CD4-positive, CD25-positive, alpha-beta regulatory T cell (primary cell): ENCODE results near the gene LRRC4C. TPM values are rescaled to one million over a fixed set of nuclear protein-coding genes. Genes with fewer than 3 reads are reported as not detected.
"Not testable (repeated sequence)": the region's sequence is repeated elsewhere in the genome, so short reads cannot be mapped to it uniquely, and the experiment has no call there.

Experiments
- ATAC-seq, 2 donors: fragments of 150-1000 bp; cut with Tn5 transposase; one replicate each; pipeline ENCODE4 v1.10.0; 2021; ENCODE audit warnings: low read depth in 2 of 2, moderate number of reproducible peaks in 2 of 2, moderate library complexity in 1 of 2
- DNase-seq, 3 donors: peaks; one replicate each; pipeline versions ENCODE4 v3.0.0 to v3.0.0-alpha.2; 2012 to 2022; ENCODE audit warnings: mixed read lengths in 1 of 3
- H3K27ac ChIP-seq: one replicate; pipeline ENCODE4 v1.7.0; 2013; ENCODE audit warnings: mild to moderate bottlenecking, low read length; ENCODE audit not compliant: insufficient read depth, poor library complexity, severe bottlenecking
- H3K27me3 ChIP-seq: one replicate; pipeline ENCODE4 v1.7.0; 2013; ENCODE audit warnings: low read length; ENCODE audit not compliant: control insufficient read depth, insufficient read depth
- H3K36me3 ChIP-seq: one replicate; pipeline ENCODE4 v1.7.0; 2013; ENCODE audit warnings: mild to moderate bottlenecking, low read length, moderate library complexity; ENCODE audit not compliant: control insufficient read depth, insufficient read depth
- H3K4me1 ChIP-seq: 2 replicates; pipeline ENCODE4 v1.7.0; 2013; ENCODE audit warnings: mild to moderate bottlenecking, low read length; ENCODE audit not compliant: insufficient read depth, control insufficient read depth, poor library complexity, severe bottlenecking
- H3K4me3 ChIP-seq: one replicate; pipeline ENCODE4 v1.7.0; 2013; ENCODE audit warnings: low read depth, mild to moderate bottlenecking, low read length, moderate library complexity
- H3K9me3 ChIP-seq, 2 experiments: 1 replicate in 1 of 2; 2 replicates in 1 of 2; pipeline ENCODE4 v1.7.0; 2013; ENCODE audit warnings: low read length in 2 of 2, mild to moderate bottlenecking in 1 of 2, moderate library complexity in 1 of 2; ENCODE audit not compliant: control insufficient read depth in 2 of 2
- H3K27ac Mint-ChIP-seq, 3 donors: one replicate each; pipeline ENCODE4 v1.8.0; 2020 to 2022; ENCODE audit warnings: mild to moderate bottlenecking in 3 of 3, mixed read lengths in 3 of 3, moderate library complexity in 2 of 3
- H3K27me3 Mint-ChIP-seq: one replicate; pipeline ENCODE4 v1.8.0; 2022; ENCODE audit warnings: mild to moderate bottlenecking, mixed read lengths
- H3K36me3 Mint-ChIP-seq: one replicate; pipeline ENCODE4 v1.8.0; 2020; ENCODE audit warnings: mixed read lengths
- H3K4me1 Mint-ChIP-seq, 4 donors: one replicate each; pipeline ENCODE4 v1.8.0; 2020 to 2022; ENCODE audit warnings: mixed read lengths in 4 of 4, mild to moderate bottlenecking in 1 of 4
- H3K4me3 Mint-ChIP-seq, 4 donors: one replicate each; pipeline ENCODE4 v1.8.0; 2020 to 2022; ENCODE audit warnings: mild to moderate bottlenecking in 4 of 4, mixed read lengths in 4 of 4, moderate library complexity in 3 of 4
- H3K9me3 Mint-ChIP-seq, 7 donors: one replicate each; pipeline ENCODE4 v1.8.0; 2020 to 2022; ENCODE audit warnings: mixed read lengths in 7 of 7, mild to moderate bottlenecking in 3 of 7, moderate library complexity in 2 of 7
- polyA plus RNA-seq, 4 donors: library from polyadenylated mRNA; unstranded; fragments of 300-500 nt; fragmentation: Illumina TruSeq; gene quantifications; one replicate each; pipeline ENCODE4 v1.2.3, GENCODE V29; 2021
- total RNA-seq: library from RNA; stranded (reverse); gene quantifications from one replicate; pipeline ENCODE4 v1.2.3, GENCODE V29; 2022

The LRRC4C gene
- total and polyA plus RNA-seq, 5 donors from 2014 or later: not detected

- no peak overlapping the region for H3K4me3 ChIP-seq
- peaks cover 5 to 20% of the 10 kb centered on the region in 2 experiments for H3K9me3 ChIP-seq
- H3K36me3 ChIP-seq: no peaks in the 10 kb centered on the region
- ATAC-seq (no peak), DNase-seq (no peak)
- H3K4me3 Mint-ChIP-seq: no peak overlapping the region
- no peaks in the 10 kb centered on the region for H3K27me3 Mint-ChIP-seq
- no peaks in the 10 kb centered on the region for H3K36me3 Mint-ChIP-seq
- no peaks in the 10 kb centered on the region for H3K27me3 ChIP-seq
- H3K9me3 Mint-ChIP-seq: peaks cover 9 to 39% (median 12%) of the 10 kb centered on the region in 7 donors
- no peaks in the 10 kb centered on the region for H3K4me1 Mint-ChIP-seq
- H3K4me1 ChIP-seq: no peaks in the 10 kb centered on the region
- no peak overlapping the region for H3K27ac ChIP-seq
- no peak overlapping the region for H3K27ac Mint-ChIP-seq
Measured at GRCh38 chr11:40974186-40974795, 485.2 kb downstream of the LRRC4C start.

DNA sequence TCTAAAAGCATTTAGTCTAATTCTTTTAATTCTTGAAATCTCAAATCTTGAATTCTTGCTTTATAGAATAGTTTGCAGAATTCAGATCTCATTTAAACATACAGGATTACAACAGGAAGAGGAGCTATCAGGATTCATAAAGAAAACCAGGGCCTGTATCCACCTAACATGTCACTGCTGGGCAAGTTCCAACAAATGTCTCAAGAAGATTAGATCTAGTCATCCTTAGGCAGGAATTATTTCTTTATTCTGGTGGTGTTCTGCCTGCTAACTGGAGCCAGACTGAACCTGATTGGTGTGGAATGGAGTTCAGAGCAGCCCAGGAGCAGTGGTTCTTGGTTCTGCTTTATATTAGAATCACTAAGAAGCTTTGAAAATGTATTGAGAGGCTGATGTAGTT lies 500.7 kb downstream of the LRRC4C start:
- Mint-ChIP-seq H3K4me1 (no peaks in the 10 kb centered on the region), H3K27ac (no peak overlapping the region), H3K4me3 (no peak overlapping the region), H3K9me3 (peaks cover 1 to 35% (median 7%) of the 10 kb centered on the region in 7 donors), H3K36me3 (no peaks in the 10 kb centered on the region), H3K27me3 (no peaks in the 10 kb centered on the region)
- Histone ChIP-seq H3K4me3 (no peak overlapping the region), H3K27ac (no peak overlapping the region), H3K36me3 (no peaks in the 10 kb centered on the region), H3K9me3 (peaks cover 0 to 4% of the 10 kb centered on the region in 2 experiments), H3K4me1 (no peaks in the 10 kb centered on the region), H3K27me3 (no peaks in the 10 kb centered on the region)
- no peak for ATAC-seq
- DNase-seq: no peak

GRCh38 chr11:40952479-40952878 lies 507.0 kb downstream of the LRRC4C start:
- no peaks in the 10 kb centered on the region for H3K27me3 ChIP-seq
- H3K4me1 ChIP-seq: no peaks in the 10 kb centered on the region
- H3K36me3 ChIP-seq: no peaks in the 10 kb centered on the region
- H3K9me3 Mint-ChIP-seq: peaks cover 1 to 22% (median 10%) of the 10 kb centered on the region in 7 donors
- H3K27me3 Mint-ChIP-seq: no peaks in the 10 kb centered on the region
- no peak overlapping the region for H3K27ac ChIP-seq
- H3K9me3 ChIP-seq: peaks cover 2 to 3% of the 10 kb centered on the region in 2 experiments
- DNase-seq: no peak
- H3K27ac Mint-ChIP-seq: no peak overlapping the region
- H3K4me1 Mint-ChIP-seq: no peaks in the 10 kb centered on the region
- no peaks in the 10 kb centered on the region for H3K36me3 Mint-ChIP-seq
- no peak overlapping the region for H3K4me3 ChIP-seq
- H3K4me3 Mint-ChIP-seq: no peak overlapping the region
- no peak for ATAC-seq

DNA sequence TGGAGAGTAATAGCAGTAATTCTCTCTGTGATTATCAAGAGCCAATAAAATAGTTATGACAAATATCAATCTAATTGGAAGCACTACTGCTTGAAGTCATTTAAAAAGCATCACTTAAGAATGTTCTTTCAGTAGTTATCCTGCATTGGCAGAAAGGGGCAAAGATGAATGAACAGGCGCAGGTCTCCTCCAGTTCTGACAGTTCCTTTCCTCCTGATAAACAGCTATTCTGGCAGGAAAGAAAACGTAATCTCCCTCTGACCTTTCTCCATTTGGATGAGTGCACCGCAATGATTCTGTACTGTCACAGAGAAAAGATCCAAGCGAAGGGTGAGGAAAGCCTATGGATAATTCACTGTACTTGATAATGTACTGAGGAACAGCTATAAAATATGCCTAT lies 521.5 kb downstream of the LRRC4C start:
- Mint-ChIP-seq H3K9me3 (peaks cover 2 to 31% (median 10%) of the 10 kb centered on the region in 7 donors), H3K4me3 (no peak overlapping the region), H3K27ac (no peak overlapping the region), H3K4me1 (no peaks in the 10 kb centered on the region), H3K36me3 (no peaks in the 10 kb centered on the region), H3K27me3 (no peaks in the 10 kb centered on the region)
- ATAC-seq: no peak
- Histone ChIP-seq H3K27me3 (no peaks in the 10 kb centered on the region), H3K9me3 (peaks cover 3% of the 10 kb centered on the region in 2 experiments), H3K4me1 (no peaks in the 10 kb centered on the region), H3K4me3 (no peak overlapping the region), H3K27ac (no peak overlapping the region), H3K36me3 (no peaks in the 10 kb centered on the region)
- DNase-seq: no peak

- Histone ChIP-seq H3K36me3 (no peaks in the 10 kb centered on the region), H3K4me1 (no peaks in the 10 kb centered on the region), H3K27me3 (no peaks in the 10 kb centered on the region), H3K9me3 (peaks cover 0 to 4% of the 10 kb centered on the region in 2 experiments), H3K27ac (no peak overlapping the region), H3K4me3 (no peak overlapping the region)
- DNase-seq (no peak), ATAC-seq (no peak)
- Mint-ChIP-seq H3K4me1 (no peaks in the 10 kb centered on the region), H3K27me3 (no peaks in the 10 kb centered on the region), H3K36me3 (no peaks in the 10 kb centered on the region), H3K27ac (no peak overlapping the region), H3K9me3 (peaks cover 2 to 12% (median 6%) of the 10 kb centered on the region in 7 donors), H3K4me3 (no peak overlapping the region)
Measured at GRCh38 chr11:40924915-40925314, 534.5 kb downstream of the LRRC4C start.

DNA sequence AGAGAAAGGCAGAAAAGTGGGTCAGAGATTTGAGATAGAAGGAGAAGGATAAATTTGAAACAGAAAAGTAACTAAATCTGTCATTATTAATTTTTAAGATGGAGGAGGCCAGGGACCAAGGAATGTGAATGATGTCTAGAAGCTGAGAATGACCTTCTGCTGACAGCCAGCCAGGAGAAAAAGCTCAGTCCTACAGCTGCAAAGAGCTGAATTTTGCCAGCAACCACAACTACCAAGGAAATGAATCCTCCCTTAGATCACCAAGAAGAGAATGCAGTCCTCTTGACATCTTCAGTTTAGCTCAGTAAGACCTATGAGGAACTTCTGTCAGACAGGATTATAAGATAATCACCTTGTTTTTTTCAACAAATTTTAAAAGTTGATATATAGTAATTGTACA lies 538.2 kb downstream of the LRRC4C start:
- ATAC-seq: no peak
- H3K4me1 ChIP-seq: no peaks in the 10 kb centered on the region
- no peaks in the 10 kb centered on the region for H3K27me3 ChIP-seq
- H3K9me3 Mint-ChIP-seq: peaks cover 2 to 9% (median 6%) of the 10 kb centered on the region in 7 donors
- H3K4me3 Mint-ChIP-seq: no peak overlapping the region
- H3K36me3 Mint-ChIP-seq: no peaks in the 10 kb centered on the region
- peaks cover 0 to 4% of the 10 kb centered on the region in 2 experiments for H3K9me3 ChIP-seq
- H3K36me3 ChIP-seq: no peaks in the 10 kb centered on the region
- H3K27me3 Mint-ChIP-seq: no peaks in the 10 kb centered on the region
- no peaks in the 10 kb centered on the region for H3K4me1 Mint-ChIP-seq
- no peak overlapping the region for H3K27ac ChIP-seq
- no peak overlapping the region for H3K27ac Mint-ChIP-seq
- DNase-seq: no peak
- H3K4me3 ChIP-seq: no peak overlapping the region

- H3K4me1 ChIP-seq, H3K4me3 ChIP-seq, DNase-seq, H3K27me3 ChIP-seq, H3K27ac ChIP-seq, H3K4me1 Mint-ChIP-seq, H3K4me3 Mint-ChIP-seq, H3K36me3 ChIP-seq, H3K36me3 Mint-ChIP-seq, ATAC-seq, H3K9me3 ChIP-seq, H3K27me3 Mint-ChIP-seq, H3K27ac Mint-ChIP-seq: not testable (repeated sequence)
- peaks cover 0 to 26% (median 8%) of the 10 kb centered on the region in 7 donors for H3K9me3 Mint-ChIP-seq
Measured at GRCh38 chr11:40910774-40911173, 548.7 kb downstream of the LRRC4C start.

DNA sequence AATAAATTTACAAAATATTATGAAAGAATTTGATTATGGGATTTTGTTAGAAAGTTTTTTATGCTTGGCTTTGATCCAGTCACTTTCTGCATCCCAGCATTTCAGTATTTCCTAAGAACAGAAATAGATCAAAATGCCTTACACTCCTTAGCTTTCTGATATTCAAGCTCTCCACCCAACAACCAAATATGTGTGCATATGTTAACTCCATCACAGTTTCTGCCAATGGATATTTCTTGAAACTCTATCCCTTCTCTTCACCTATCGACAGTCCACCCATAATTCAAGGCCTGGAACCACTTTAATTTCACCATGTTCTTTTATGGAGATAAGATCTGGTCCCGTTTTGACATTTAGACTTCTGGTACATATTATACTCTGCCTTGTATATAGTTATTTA lies 565.0 kb downstream of the LRRC4C start:
- Histone ChIP-seq H3K9me3 (peaks cover under 1 to 5% of the 10 kb centered on the region in 2 experiments), H3K27me3 (no peaks in the 10 kb centered on the region), H3K4me1 (no peaks in the 10 kb centered on the region), H3K27ac (no peak overlapping the region), H3K36me3 (no peaks in the 10 kb centered on the region), H3K4me3 (no peak overlapping the region)
- DNase-seq (no peak), ATAC-seq (no peak)
- no peaks in the 10 kb centered on the region for H3K27me3 Mint-ChIP-seq
- no peak overlapping the region for H3K27ac Mint-ChIP-seq
- H3K9me3 Mint-ChIP-seq: peaks cover 0 to 33% (median 5%) of the 10 kb centered on the region in 7 donors
- no peaks in the 10 kb centered on the region for H3K36me3 Mint-ChIP-seq
- no peak overlapping the region for H3K4me3 Mint-ChIP-seq
- no peaks in the 10 kb centered on the region for H3K4me1 Mint-ChIP-seq
